HepG2 (cell line): Measurements from ENCODE around the gene WDFY1. TPM values are rescaled to one million over a fixed set of nuclear protein-coding genes. Genes with fewer than 3 reads are reported as not detected.

ENCODE experiments used
- ARNTL ChIP-seq: sonication (generic); formaldehyde crosslinking; IDR thresholded peaks from 2 replicates; pipeline ENCODE4 v1.4.0; 2020; ENCODE audit warnings: mild to moderate bottlenecking, missing genetic modification reagents
- CBFB ChIP-seq: sonication (generic); formaldehyde crosslinking; IDR thresholded peaks from 2 replicates; pipeline ENCODE4 v1.4.0; 2020; ENCODE audit warnings: missing genetic modification reagents
- EZH2 ChIP-seq: conservative IDR thresholded peaks from 2 replicates; pipeline ENCODE4 v1.6.1; 2012; ENCODE audit warnings: mild to moderate bottlenecking, low read depth, low read length, moderate library complexity
- KLF13 ChIP-seq: sonication (generic); formaldehyde crosslinking; IDR thresholded peaks from 2 replicates; pipeline ENCODE4 v1.4.0; 2020; ENCODE audit warnings: mild to moderate bottlenecking, missing genetic modification reagents
- MED8 ChIP-seq: sonication (generic); formaldehyde crosslinking; IDR thresholded peaks from 2 replicates; pipeline ENCODE4 v1.8.1; 2023; ENCODE audit warnings: mild to moderate bottlenecking, missing genetic modification reagents; ENCODE audit not compliant: insufficient replicate concordance
- NFYB ChIP-seq: sonication (generic); formaldehyde crosslinking; IDR thresholded peaks from 2 replicates; pipeline ENCODE4 v1.4.0; 2020; ENCODE audit warnings: missing genetic modification reagents
- PCBP2 ChIP-seq: fragments of 200-400 bp; formaldehyde crosslinking; optimal IDR thresholded peaks from 2 replicates; pipeline ENCODE3; 2018; ENCODE audit warnings: low read length, low read depth; ENCODE audit not compliant: poor library complexity, severe bottlenecking
- SIN3A ChIP-seq: IDR thresholded peaks from 2 replicates; pipeline ENCODE4 v1.6.1; 2011; ENCODE audit warnings: low read depth, mild to moderate bottlenecking, control low read depth, low read length, borderline replicate concordance
- SOX13 ChIP-seq, 3 experiments: fragments of 450-650 bp in 1 of 3; sonication (generic) in 1 of 3; formaldehyde crosslinking in 1 of 3; IDR thresholded peaks in 2 of 3; conservative IDR thresholded peaks in 1 of 3; 2 replicates each; pipeline versions ENCODE4 v1.5.0 to v1.6.1; 2016 to 2020; ENCODE audit warnings: antibody characterized with exemption in 1 of 3, mild to moderate bottlenecking in 1 of 3, missing compliant biosample characterization in 1 of 3, missing genetic modification reagents in 1 of 3, moderate library complexity in 1 of 3
- ZNF205 ChIP-seq: IDR thresholded peaks from 2 replicates; pipeline ENCODE4 v1.6.1; 2018; ENCODE audit warnings: missing biosample characterization, missing genetic modification reagents
- ZNF235 ChIP-seq: sonication (generic); formaldehyde crosslinking; IDR thresholded peaks from 2 replicates; pipeline ENCODE4 v1.8.1; 2023; ENCODE audit warnings: mild to moderate bottlenecking, missing genetic modification reagents, borderline replicate concordance
- polyA plus RNA-seq, 8 experiments: library from polyadenylated mRNA; depleted of rRNA in 3 of 8; stranded (reverse) in 7 of 8; unstranded in 1 of 8; fragments of >200 nt; fragmentation: Illumina TruSeq in 4 of 8; extraction: Trizol in 4 of 8; gene quantifications; 2 replicates each; pipeline versions ENCODE4 v1.2.1 to v1.2.3, GENCODE V29; 2011 to 2016; ENCODE audit warnings: low read depth in 4 of 8, missing spikeins in 1 of 8, mixed read lengths in 1 of 8; ENCODE audit not compliant: insufficient read depth in 1 of 8
- total RNA-seq, 5 experiments: library from RNA; depleted of rRNA; stranded (reverse); fragments of >200 nt; fragmentation: Illumina TruSeq; extraction: Trizol; gene quantifications; 2 replicates each; pipeline ENCODE4 v1.2.3, GENCODE V29; 2016; ENCODE audit warnings: low read depth in 1 of 5
- TF ChIP-seq, protein P1 (sequence below): sonication (generic); formaldehyde crosslinking; IDR thresholded peaks from 2 replicates; pipeline ENCODE4 v1.5.1; 2020; ENCODE audit warnings: mild to moderate bottlenecking, moderate library complexity, missing genetic modification reagents
- TF ChIP-seq, protein P2 (sequence below): IDR thresholded peaks from 2 replicates; pipeline ENCODE4 v1.4.0; 2020; ENCODE audit warnings: mild to moderate bottlenecking, missing genetic modification reagents
- TF ChIP-seq, protein P3 (sequence below): sonication (generic); formaldehyde crosslinking; IDR thresholded peaks from 2 replicates; pipeline ENCODE4 v1.5.0; 2020; ENCODE audit warnings: missing genetic modification reagents
- TF ChIP-seq, protein P4 (sequence below): sonication (generic); formaldehyde crosslinking; IDR thresholded peaks from 2 replicates; pipeline ENCODE4 v1.8.0; 2022; ENCODE audit warnings: missing genetic modification reagents, mild to moderate bottlenecking, borderline replicate concordance

WDFY1 gene
- total and polyA plus RNA-seq, 2 of the 13 experiments (the other 11 are each of a cell fraction or from before 2014, with no cell fraction given) = 77.0 to 78.4 TPM

DNA sequence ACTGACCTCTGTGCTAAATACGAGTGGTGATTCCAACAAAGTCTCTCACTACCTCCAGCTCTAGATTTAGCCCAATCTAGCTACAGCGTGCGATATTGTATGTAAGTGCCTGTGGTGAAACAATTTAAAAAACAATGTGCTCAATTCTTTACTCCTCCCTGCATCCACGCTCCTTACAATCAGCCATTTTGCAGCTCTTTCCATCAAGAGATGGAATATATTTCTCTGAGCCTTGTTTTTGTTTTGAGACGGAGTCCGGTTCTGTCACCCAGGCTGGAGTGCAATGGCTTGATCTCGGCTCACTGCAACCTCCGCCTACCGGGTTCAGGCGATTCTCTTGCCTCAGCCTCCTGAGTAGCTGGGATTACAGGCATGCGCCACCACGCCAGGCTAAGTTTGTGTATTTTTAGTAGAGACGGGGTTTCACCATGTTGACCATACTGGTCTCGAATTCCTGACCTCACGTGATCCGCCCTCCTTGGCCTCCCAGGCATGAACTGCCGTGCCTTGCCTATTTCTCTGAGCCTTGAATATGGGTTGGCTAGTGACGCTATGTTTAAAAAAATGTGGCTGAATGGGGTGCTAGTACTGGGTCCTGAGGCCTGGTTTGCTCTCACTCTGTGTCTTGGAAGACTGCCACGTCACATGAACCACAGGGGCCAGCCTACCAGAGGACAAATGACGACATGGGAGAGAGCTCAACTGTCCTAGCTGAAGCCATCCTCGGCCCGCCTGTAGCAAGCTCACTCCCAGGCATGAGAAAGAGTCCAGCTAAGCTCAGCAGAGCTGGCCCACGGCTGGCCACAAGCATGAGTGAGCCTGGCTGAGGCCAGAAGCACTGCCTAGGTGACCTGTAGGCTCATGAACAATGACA, 14.8 kb downstream of the WDFY1 start (continued):
- TF ChIP-seq, protein P1, sequence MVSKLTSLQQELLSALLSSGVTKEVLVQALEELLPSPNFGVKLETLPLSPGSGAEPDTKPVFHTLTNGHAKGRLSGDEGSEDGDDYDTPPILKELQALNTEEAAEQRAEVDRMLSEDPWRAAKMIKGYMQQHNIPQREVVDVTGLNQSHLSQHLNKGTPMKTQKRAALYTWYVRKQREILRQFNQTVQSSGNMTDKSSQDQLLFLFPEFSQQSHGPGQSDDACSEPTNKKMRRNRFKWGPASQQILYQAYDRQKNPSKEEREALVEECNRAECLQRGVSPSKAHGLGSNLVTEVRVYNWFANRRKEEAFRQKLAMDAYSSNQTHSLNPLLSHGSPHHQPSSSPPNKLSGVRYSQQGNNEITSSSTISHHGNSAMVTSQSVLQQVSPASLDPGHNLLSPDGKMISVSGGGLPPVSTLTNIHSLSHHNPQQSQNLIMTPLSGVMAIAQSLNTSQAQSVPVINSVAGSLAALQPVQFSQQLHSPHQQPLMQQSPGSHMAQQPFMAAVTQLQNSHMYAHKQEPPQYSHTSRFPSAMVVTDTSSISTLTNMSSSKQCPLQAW (CRISPR knock-in tag) = peak; percentile 88
- TF ChIP-seq ZNF235 (no peak), KLF13 (CRISPR knock-in tag) (no peak), ZNF205 (CRISPR knock-in tag) (peak; percentile 50; the same call in 1 of the 2 replicates), ARNTL (CRISPR knock-in tag) (peak; percentile 52; the same call in 1 of the 2 replicates), CBFB (CRISPR knock-in tag) (peak; percentile 80), NFYB (CRISPR knock-in tag) (peak; percentile 74), MED8 (CRISPR knock-in tag) (peak; percentile 50), SIN3A (no peak), SOX13 (IDR thresholded peaks at IDR 0.05) (no peak), SOX13 (CRISPR knock-in tag; conservative IDR thresholded peaks at IDR 0.05 in 1 of 2, IDR thresholded peaks at IDR 0.05 in 1 of 2) (peak in 1 of 2 experiments; percentile 46; a peak in 2 of 4 replicates), EZH2 (no peak), PCBP2 (no peak)
- TF ChIP-seq, protein P2, sequence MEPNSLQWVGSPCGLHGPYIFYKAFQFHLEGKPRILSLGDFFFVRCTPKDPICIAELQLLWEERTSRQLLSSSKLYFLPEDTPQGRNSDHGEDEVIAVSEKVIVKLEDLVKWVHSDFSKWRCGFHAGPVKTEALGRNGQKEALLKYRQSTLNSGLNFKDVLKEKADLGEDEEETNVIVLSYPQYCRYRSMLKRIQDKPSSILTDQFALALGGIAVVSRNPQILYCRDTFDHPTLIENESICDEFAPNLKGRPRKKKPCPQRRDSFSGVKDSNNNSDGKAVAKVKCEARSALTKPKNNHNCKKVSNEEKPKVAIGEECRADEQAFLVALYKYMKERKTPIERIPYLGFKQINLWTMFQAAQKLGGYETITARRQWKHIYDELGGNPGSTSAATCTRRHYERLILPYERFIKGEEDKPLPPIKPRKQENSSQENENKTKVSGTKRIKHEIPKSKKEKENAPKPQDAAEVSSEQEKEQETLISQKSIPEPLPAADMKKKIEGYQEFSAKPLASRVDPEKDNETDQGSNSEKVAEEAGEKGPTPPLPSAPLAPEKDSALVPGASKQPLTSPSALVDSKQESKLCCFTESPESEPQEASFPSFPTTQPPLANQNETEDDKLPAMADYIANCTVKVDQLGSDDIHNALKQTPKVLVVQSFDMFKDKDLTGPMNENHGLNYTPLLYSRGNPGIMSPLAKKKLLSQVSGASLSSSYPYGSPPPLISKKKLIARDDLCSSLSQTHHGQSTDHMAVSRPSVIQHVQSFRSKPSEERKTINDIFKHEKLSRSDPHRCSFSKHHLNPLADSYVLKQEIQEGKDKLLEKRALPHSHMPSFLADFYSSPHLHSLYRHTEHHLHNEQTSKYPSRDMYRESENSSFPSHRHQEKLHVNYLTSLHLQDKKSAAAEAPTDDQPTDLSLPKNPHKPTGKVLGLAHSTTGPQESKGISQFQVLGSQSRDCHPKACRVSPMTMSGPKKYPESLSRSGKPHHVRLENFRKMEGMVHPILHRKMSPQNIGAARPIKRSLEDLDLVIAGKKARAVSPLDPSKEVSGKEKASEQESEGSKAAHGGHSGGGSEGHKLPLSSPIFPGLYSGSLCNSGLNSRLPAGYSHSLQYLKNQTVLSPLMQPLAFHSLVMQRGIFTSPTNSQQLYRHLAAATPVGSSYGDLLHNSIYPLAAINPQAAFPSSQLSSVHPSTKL (CRISPR knock-in tag) = peak; percentile 80
- TF ChIP-seq, protein P3, sequence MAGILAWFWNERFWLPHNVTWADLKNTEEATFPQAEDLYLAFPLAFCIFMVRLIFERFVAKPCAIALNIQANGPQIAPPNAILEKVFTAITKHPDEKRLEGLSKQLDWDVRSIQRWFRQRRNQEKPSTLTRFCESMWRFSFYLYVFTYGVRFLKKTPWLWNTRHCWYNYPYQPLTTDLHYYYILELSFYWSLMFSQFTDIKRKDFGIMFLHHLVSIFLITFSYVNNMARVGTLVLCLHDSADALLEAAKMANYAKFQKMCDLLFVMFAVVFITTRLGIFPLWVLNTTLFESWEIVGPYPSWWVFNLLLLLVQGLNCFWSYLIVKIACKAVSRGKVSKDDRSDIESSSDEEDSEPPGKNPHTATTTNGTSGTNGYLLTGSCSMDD (CRISPR knock-in tag) = no peak
- TF ChIP-seq, protein P4, sequence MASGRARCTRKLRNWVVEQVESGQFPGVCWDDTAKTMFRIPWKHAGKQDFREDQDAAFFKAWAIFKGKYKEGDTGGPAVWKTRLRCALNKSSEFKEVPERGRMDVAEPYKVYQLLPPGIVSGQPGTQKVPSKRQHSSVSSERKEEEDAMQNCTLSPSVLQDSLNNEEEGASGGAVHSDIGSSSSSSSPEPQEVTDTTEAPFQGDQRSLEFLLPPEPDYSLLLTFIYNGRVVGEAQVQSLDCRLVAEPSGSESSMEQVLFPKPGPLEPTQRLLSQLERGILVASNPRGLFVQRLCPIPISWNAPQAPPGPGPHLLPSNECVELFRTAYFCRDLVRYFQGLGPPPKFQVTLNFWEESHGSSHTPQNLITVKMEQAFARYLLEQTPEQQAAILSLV (CRISPR knock-in tag) = peak; percentile 90; the same call in 1 of the 2 replicates
